NCI-H146 treated with DMSO at 0.1 percent for 48 hours (cell line): Measurements from ENCODE around the gene SUN2.

Source experiments
- DNase-seq: peaks from one replicate; lab custom pipeline; 2025; ENCODE audit not compliant: unreplicated experiment; lab: John Stamatoyannopoulos, UW

Gene SUN2

DNA sequence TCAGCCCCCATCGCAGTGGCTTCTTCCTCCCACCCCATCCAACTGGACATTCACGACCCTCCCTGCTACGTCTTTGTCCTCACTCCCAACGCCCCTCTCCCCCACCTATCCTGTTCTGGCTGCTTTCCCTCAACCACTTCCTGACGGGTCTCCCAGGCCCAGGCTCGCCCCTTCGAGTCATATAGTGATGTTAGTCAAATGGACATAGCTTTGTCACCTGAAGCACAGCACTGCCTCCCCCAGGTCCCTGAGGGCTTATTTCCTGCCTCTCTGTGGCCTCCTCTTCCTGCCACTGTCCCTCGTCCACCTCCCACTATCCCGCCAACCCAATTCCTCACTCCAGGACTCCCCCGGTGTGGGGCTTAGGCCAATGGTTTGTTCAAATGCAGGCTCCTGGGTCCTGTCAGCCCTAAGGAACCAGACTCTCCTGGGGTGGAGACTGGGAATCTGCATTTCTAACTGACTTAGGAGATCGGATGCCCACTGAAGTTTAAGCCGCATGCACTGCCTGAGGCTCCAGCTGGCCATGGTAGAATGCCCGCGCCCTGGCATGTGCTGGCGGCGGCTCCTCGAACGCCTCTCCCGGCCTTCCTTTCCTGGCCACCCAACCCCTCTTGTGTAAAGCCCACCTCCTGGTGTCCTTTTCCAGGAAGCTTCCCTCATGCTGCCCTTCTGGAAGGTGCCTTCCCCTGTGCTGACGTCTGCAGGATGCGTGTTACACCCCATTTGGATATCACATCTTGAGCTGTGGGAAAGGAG is 18.3 kb downstream of the SUN2 start:
- DNase-seq: no peak

GRCh38 chr22:38736257-38736570 is 19.6 kb downstream of the SUN2 start:
- no peak for DNase-seq

DNA sequence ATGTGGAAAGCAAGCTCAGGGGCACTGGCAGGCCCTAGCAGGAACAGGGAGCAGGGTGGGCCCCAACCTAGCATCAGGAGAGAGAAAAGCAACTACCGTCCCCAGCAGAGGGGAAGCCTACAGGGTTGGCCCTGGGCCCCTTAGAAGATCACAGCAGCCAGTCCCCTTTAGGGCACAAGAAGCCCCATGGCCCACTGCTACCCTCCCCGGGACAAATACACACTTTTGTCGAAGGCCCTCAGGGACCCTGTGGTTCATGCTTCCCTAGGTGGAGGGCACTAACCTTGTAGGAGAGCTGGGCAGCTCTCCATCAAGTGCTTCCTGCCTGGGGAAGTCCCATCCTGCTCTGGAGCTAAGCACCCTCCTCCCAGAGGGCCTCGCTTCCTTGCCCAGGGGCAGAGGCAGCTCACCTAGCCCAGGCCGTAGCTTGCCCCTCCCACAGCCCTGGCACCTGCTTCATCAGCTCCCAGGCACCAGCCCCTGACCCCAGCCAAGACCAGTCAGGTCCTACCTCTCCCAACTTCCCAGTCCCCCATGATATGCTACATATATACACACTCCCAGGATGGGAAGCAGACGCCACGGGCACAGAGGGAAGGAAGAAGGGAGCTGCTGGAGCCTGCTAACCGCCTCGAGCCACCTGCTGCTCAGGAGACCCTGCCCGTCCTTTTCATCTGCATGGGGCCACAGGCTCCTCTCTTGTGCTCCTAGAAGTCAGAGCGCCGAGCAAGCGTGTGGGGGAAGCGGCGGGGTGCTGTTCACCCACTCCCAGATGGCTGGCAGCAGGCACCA is 20.1 kb downstream of the SUN2 start:
- DNase-seq: no peak

DNA sequence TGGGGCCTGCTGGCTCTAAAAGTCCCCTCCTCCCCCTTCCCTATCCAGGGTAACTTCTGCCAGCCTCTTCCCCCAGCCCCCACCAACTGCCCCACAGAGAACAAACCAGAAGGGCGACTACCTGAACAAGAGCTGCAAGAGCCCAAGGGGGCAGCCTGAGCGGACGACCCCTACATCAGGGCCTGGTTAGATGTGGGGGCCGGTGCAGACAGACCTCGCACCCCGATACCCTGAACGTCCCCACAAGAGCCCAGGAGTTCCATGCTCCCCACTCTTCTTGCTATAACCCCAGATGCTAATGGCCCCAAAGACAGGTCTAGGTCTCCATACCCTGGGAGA is 20.7 kb downstream of the SUN2 start:
- no peak for DNase-seq

- DNase-seq: no peak
Observed at GRCh38 chr22:38734421-38735100, 21.2 kb downstream of the SUN2 start.

DNA sequence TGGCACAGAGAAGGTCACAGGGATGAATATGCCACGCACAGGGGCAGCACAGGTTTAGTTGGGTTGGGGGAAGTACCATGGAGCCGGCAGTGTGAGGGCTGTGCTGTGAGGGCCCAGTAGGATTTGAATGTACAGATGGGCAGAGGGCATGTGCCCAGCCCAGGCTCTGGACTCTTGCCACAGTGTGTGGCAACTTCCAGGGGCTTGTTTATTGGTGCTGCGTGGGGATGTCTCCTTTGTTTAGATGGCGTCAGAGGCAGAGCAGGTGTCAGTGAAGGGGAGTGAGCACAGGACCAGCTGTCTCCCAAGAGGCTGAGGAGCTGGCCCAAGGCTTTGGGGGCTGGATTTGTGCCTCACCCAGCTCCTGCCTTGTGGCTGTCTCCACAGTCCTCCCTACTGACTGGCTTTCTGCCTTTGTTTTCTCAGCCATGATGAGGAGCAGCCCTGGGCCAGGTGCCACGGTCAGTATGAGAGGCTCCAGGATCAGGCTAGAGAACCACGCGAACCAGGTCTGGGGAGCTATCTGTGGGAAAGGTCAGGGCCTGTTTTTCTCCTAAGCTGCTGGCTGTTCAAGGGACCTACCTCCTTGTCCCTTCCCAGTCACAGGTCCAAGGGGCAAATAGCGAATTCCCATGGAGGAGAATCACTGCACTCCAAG is 21.9 kb downstream of the SUN2 start:
- DNase-seq: no peak

DNA sequence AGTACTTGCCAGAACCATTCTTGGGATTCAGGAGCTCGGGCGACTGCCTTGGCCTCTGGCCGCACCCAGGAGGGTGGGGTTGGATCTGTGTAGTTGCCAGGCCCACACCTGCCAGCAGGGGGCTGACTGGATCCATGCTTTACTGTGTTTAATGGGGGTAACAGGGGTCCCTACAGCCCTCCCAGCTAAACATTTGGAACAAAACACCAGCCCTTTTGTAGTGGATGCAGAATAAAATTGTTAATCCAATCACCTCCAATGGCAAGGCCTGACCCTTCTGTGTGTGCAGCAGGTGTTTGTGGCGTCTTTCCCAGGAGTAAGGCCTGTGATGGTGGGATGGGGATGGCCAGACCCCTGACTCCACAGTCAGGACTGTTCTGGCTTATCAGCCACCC is 22.5 kb downstream of the SUN2 start:
- DNase-seq: no peak

DNA sequence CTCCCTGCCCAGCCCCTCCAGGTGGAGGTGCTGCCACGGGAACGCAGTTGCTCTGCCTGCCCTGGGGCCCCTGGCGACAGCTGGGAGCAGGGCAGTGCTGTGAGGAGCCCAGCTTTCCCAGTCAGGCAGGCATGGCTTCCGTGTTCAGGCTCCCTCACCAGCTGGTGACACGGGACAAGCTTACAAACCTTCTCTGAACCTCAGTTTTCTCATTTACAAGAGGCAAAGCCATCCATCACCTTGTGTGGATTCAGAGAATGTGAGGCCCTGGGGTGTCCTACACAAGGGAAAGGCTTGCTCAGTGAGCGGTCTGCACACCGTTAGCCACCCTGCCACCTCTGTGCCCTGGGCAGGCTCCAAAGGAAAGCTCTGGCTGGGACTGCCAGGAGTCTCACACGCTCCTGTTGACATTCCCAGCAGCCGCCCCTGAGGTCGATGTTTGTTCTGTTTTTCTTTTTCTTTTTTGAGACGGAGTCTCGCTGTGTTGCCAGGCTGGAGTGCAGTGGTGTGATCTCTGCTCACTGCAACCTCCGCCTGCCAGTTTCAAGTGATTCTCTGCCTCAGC is 23.5 kb downstream of the SUN2 start:
- no peak for DNase-seq

DNA sequence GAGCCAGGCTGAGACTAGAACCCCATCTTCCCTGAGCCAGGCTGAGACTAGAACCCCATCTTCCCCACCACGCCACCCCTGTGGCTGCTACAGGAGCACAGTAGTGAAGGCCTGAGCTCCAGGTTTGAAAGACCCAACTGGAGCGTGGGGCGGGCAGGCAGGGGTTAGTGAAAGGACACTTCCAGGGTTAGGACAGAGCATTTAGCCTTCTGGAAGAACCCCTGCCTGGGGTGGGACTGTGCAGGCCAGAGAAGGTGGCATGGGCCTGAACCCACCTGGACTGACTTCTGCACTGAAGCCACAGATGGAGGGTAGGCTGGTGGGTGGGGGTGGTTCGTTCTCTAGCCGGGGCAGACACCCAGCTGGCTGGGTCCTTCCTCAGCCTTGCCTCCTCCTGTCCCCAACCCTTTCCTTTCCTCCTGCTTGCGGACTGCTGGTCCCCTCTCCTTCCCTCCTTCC is 24.1 kb downstream of the SUN2 start:
- DNase-seq: no peak

DNA sequence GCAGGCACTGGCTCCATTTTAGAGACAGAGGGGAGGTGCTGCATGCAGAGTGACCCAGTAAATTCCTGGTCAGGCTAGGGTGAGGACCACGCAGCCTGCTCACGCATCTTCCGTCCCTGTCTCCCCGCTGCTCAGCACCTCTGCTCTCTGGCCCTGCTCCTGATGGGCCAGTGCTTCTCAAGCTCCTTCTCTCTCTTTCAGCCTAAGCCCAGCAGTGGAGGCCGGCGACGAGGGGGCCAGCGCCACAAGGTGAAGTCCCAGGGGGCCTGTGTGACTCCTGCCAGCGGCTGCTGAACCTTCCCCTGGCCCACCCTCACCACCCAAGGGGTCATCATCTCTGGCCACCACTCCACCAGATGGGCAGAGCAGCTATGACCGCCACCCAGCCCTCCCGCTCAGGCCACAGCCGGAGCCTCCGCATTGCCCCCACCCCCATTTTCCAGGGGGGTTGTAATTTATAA is 25.4 kb downstream of the SUN2 start:
- no peak for DNase-seq

DNA sequence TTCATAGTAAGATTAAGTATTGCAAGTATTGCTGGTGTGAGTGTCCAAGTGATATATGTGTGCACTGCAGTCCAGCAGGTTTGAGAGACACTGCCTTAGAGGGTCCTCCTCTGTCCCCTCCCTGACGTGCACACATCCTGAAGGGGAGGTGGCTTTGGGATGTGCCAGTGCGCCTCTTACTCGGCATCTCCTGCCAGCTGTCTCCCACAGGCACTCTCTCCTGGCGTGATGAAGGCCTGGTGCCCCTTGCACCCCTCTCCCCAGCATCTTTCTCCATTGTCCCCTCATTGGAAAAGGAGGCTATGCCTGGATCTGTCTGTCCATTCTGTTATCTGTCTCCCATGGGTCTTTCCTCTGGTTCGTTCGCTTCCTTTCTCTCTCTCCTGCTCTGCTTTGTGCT is 25.9 kb downstream of the SUN2 start:
- no peak for DNase-seq

DNA sequence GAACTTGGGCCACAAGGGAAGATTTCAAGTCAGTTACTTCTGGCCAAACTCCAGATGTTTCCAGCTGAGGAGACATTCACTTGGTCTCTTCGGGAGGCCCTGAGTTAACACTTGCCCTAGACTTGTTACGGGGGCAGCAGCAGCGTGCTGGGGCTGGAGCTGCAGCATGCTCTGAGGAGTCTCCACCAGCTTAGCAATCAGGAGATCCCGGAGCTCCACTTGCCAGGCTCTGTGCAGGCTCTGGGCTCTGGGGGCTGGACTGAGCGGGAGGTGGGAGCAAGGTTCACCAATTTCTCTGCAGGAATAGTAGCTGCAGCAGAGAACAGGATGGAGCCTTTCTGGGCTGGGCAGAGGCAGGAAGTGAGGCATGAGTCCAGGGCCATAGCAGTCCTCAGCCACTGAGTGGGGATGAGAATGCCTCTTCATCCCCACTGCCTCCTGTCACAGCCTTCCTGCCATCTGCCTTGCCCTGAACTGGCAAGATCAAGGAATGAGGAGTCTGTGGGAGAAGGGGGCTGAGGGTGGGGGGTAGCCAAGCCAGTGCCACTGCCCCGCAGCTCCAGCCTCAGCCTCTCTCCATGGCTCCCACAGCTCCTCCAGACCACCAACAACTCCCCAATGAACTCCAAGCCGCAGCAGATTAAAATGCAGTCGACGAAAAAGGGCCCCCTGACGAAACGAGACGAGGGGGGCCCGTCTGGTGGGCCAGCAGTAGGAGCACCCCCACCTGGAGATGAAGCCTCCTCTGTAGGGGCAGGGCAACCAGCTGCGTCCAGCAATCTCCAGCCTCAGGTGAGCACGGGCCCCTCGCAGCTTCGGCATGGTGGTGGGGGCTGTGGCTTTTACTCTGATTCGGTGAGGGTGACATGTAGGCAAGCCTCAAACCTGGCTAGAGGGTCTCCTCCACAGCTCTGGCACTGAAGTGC is 26.7 kb downstream of the SUN2 start:
- DNase-seq: no peak

DNA sequence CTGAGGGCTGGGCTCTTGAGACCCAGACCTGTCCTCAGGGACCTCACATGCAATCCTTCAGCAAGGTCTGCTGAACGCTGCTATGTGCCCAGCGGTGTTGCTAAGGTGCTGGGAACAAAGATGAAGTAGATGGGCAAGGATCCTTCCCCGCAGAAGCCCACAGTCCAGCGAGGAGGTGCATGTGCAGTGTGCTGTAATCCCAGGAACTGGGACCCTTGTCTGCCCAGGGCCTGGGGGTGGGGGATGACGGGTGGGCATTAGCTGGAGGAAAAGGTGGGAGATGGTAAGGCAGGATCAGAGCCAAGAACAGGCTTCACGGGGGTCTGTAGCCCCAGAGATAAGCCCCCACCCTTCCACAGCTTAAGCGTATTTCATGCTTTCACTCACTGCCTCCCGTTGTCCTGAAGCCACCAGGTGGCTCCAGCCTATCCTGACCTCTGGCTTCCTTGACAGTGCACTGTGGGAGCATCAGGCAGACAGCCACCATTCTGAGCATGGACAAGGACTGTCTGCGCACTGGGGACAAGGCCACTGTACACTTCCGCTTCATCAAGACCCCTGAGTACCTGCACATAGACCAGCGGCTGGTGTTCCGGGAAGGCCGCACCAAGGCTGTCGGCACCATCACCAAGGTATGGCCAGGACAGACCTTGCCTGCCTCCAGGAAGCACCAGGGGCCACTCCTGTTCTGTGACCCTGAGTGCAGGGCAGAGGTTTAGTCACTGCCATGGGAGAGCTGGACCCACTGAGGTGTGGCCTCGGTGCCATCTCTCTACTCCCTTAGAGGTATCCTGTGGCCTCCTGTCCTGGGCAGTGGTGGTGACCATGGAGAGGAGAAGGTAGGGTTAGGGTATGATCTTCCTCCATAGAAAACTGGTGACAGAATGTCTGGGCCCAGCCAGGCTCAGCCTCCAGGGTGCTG is 28.0 kb downstream of the SUN2 start:
- no peak for DNase-seq

DNA sequence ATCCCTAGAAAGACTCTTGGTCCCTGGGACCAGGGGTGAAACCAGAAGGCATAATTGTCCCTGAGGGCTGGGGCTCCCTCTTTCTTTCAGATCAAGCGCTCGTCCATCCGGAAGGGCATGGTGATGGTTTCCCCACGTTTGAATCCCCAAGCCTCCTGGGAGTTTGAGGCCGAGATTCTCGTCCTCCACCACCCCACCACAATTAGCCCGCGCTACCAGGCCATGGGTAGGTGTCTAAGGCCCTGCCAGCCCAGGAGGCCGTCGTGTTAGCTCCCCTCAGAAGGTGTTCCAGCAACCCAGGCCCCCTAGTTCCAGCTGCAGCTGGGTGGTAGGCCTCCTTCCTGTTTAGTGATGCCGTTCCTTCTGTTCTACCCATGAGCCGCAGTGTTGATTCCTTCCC is 28.7 kb downstream of the SUN2 start:
- no peak for DNase-seq

- DNase-seq: no peak
Observed at GRCh38 chr22:38725900-38726655, 29.7 kb downstream of the SUN2 start.

DNA sequence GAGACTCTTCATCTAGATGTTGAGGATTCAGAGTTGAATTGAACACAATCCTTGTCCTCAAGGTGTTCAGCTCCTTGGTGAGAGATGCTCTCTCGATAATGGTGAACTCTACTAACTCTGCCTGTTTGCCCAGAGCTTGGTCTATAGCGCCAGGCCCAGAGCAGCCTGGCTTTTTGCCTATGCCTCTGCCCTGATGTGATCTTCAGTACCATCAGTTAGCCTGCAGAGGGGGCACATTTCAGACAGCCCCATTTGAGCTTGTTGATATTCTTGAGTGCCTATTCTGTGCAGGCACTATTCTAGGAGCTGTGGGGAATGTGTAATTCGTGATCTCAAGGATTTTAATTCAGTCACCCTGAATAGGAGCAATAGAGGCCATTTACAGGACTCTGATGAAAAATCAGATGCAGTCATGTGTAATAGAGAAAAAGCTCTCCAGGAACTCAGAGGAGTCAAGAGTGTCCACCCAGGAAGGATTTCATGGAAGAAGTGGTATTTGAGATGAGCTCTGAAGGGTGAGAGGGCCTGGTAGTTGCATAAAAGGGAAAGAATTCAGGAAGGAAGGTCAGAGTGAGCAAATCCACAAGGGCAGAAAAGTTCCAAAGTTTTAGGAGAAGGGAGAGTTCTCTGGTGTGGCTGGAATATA is 30.7 kb downstream of the SUN2 start:
- DNase-seq: no peak

DNA sequence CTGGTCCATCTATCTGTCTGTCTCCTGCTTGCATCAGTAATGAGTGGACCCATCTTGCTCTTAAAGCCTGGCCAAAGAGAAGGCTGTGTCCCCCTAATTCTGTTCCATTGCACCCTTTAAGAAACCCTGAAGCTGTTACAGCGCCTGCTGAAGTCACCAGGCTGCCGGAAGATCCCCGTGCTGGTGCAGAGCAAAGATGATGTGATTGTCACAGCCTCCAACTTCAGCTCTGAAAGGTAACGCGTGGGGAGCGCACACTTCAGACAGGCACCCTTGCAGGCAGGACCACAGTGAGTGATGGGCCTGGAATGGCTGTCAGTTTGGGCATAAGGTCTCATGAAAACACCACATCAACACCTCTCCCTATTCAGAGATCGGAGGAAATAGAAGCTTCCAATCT is 31.6 kb downstream of the SUN2 start:
- DNase-seq: no peak

- DNase-seq: no peak
Observed at GRCh38 chr22:38721551-38721950, 34.2 kb downstream of the SUN2 start.
